Upper lobe of left lung (tissue), 6 donors: ENCODE results near the gene MINDY2. TPM values are rescaled to one million over a fixed set of nuclear protein-coding genes. Genes with fewer than 3 reads are reported as not detected.
"Not testable (repeated sequence)": the region's sequence is repeated elsewhere in the genome, so short reads cannot be mapped to it uniquely, and the experiment has no call there.

ENCODE experiments used
- ATAC-seq, 2 donors: fragments of 200-7000 bp; cut with Tn5 transposase; one replicate each; pipeline ENCODE4 v1.9.1; 2022; ENCODE audit warnings: mild to moderate bottlenecking in 2 of 2, moderate library complexity in 2 of 2; ENCODE audit not compliant: low FRiP score in 2 of 2
- DNase-seq, 2 donors: peaks; one replicate each; pipeline ENCODE4 v3.0.0-alpha.2; 2019 to 2020
- H3K27ac ChIP-seq, 4 donors: fragments of 200-600 bp; sonication (generic); one replicate each; pipeline ENCODE4 v1.5.1; 2016 to 2019
- H3K27me3 ChIP-seq, 4 donors: fragments of 200-600 bp; sonication (generic); one replicate each; pipeline ENCODE4 v1.5.1; 2017 to 2019
- H3K36me3 ChIP-seq, 4 donors: fragments of 200-600 bp; sonication (generic); one replicate each; pipeline ENCODE4 v1.5.1; 2016 to 2019
- H3K4me1 ChIP-seq, 4 donors: fragments of 200-600 bp; sonication (generic); one replicate each; pipeline ENCODE4 v1.5.1; 2018 to 2019
- H3K4me3 ChIP-seq, 4 donors: fragments of 200-600 bp; sonication (generic); one replicate each; pipeline ENCODE4 v1.5.1; 2017 to 2019; ENCODE audit warnings: mild to moderate bottlenecking in 2 of 4, moderate library complexity in 1 of 4
- H3K9me3 ChIP-seq, 4 donors: fragments of 200-600 bp; sonication (generic); one replicate each; pipeline ENCODE4 v1.5.1; 2018 to 2019
- CTCF ChIP-seq, 6 experiments: fragments of 450-650 bp in 4 of 6; fragments of 200-600 bp in 2 of 6; sonication (generic) in 2 of 6; IDR thresholded peaks; one replicate each; pipeline ENCODE4 v1.5.1; 2016 to 2019; ENCODE audit warnings: antibody characterized with exemption in 6 of 6
- EP300 ChIP-seq, 4 donors: sonication (generic); formaldehyde crosslinking; IDR thresholded peaks; one replicate each; pipeline ENCODE4 v1.5.1; 2017; ENCODE audit warnings: antibody characterized with exemption in 4 of 4, control low read depth in 2 of 4
- POLR2A ChIP-seq, 4 donors: fragments of 450-650 bp; IDR thresholded peaks; one replicate each; pipeline ENCODE4 v1.5.1; 2016 to 2017; ENCODE audit warnings: antibody characterized with exemption in 4 of 4, mild to moderate bottlenecking in 2 of 4
- POLR2AphosphoS5 ChIP-seq, 2 donors: sonication (generic); formaldehyde crosslinking; IDR thresholded peaks; one replicate each; pipeline ENCODE4 v1.5.1; 2017; ENCODE audit warnings: antibody characterized with exemption in 2 of 2
- WGBS, 2 donors: methylation state at CpG; one replicate each; pipeline ENCODE4 v1.1.5; 2017 to 2018; 5-methylcytosine and 5-hydroxymethylcytosine counted together
- total RNA-seq, 6 donors: library from RNA; depleted of rRNA in 4 of 6; stranded (reverse); fragments of >200 nt in 4 of 6; gene quantifications; one replicate each; pipeline versions ENCODE4 v1.1.0 to v1.2.1, GENCODE V29; 2016 to 2021
- donor health status: DM: no; HTN: no; CAD: no; lungs with moderate emphysema.
- donor health status: DM: no; HTN: yes; CAD: no; lungs with severe emphysema.

The MINDY2 gene
- total RNA-seq, 6 donors from 2014 or later = 20.5 to 38.5 (median 29.9) TPM

GRCh38 chr15:58856086-58856485 is 85.0 kb downstream of the MINDY2 start:
- Histone ChIP-seq H3K9me3 (no peaks in the 10 kb centered on the region), H3K36me3 (peaks cover 0 to 16% (median 3%) of the 10 kb centered on the region in 4 donors), H3K27ac (no peak overlapping the region), H3K4me1 (no peaks in the 10 kb centered on the region), H3K27me3 (no peaks in the 10 kb centered on the region), H3K4me3 (no peak overlapping the region)
- ATAC-seq = no peak
- DNase-seq = no peak
- TF ChIP-seq EP300 (IDR thresholded peaks at IDR 0.05) = no peak
- TF ChIP-seq CTCF (IDR thresholded peaks at IDR 0.05) = no peak
- no peak for TF ChIP-seq POLR2AphosphoS5 (IDR thresholded peaks at IDR 0.05)
- no peak for TF ChIP-seq POLR2A (IDR thresholded peaks at IDR 0.05)

GRCh38 chr15:58856621-58857020 is 85.5 kb downstream of the MINDY2 start:
- not testable (repeated sequence) for H3K4me3 ChIP-seq, ATAC-seq, DNase-seq, H3K9me3 ChIP-seq, H3K27ac ChIP-seq, H3K4me1 ChIP-seq, H3K27me3 ChIP-seq
- peaks cover 0 to 16% (median 3%) of the 10 kb centered on the region in 4 donors for H3K36me3 ChIP-seq
- 75 to 76% methylated on average over 1 of the region's 1 CpG for WGBS, 2 donors

- WGBS, 2 donors = 90 to 94% methylated on average over 2 of the region's 2 CpGs
- Histone ChIP-seq H3K4me3 (no peak overlapping the region), H3K4me1 (peaks cover 0 to 8% (median 2%) of the 10 kb centered on the region in 4 donors), H3K9me3 (no peaks in the 10 kb centered on the region), H3K27ac (no peak overlapping the region), H3K36me3 (no peaks in the 10 kb centered on the region), H3K27me3 (no peaks in the 10 kb centered on the region)
- no peak for ATAC-seq
- DNase-seq = no peak
- no peak for TF ChIP-seq POLR2AphosphoS5 (IDR thresholded peaks at IDR 0.05)
These were observed 91.2 kb downstream of the MINDY2 start for GRCh38 chr15:58862326-58862725.

DNA sequence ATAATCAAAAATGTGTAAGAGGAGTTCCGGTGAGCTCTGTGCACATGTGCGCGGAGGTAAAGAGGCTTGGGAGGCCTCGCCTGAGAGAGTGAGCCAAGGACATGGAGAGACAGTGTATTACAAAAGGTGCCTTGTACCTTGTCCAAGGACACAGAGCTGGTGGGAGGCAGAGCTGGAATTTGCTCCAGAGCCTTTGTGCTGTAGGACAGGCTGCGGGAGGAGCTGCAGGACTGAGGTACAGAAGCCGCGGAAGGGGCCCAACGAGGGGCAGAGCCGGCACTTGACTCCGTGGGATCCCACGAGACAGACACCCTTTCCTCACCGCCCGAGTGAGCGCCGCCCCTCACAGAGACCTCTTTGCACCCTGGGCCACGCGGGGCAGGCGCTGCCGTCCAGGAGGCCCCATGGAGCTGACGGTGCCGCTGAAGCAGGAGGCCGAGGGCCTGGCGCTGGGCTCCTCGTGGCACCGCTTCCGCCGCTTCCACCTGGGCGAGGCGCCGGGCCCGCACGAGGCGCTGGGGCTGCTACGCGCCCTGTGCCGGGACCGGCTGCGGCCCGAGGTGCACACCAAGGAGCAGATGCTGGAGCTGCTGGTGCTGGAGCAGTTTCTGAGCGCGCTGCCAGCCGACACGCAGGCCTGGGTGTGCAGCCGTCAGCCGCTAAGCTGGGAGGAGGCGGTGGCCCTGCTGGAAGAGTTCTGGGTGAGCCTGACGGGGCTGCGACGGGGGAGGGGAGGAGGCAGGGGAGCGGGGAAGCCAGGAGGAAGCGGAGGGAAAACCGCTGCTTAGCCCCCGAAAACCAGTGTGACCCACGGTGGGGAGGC is 93.7 kb downstream of the MINDY2 start:
- DNase-seq = peak; percentile 22 to 87
- Histone ChIP-seq H3K4me1 (peaks cover 0 to 8% (median 2%) of the 10 kb centered on the region in 4 donors), H3K9me3 (no peaks in the 10 kb centered on the region), H3K27ac (peak overlapping the region in 1 of 4 donors; percentile 18), H3K4me3 (peak overlapping the region in 3 of 4 donors; percentile 29 to 42 (median 38)), H3K36me3 (no peaks in the 10 kb centered on the region), H3K27me3 (no peaks in the 10 kb centered on the region)
- ATAC-seq = peak; percentile 63 to 87
- 27 to 31% methylated on average over 28 to 31 of the region's 54 CpGs for WGBS, 2 donors
- no peak for TF ChIP-seq POLR2A (IDR thresholded peaks at IDR 0.05)
- no peak for TF ChIP-seq EP300 (IDR thresholded peaks at IDR 0.05)

DNA sequence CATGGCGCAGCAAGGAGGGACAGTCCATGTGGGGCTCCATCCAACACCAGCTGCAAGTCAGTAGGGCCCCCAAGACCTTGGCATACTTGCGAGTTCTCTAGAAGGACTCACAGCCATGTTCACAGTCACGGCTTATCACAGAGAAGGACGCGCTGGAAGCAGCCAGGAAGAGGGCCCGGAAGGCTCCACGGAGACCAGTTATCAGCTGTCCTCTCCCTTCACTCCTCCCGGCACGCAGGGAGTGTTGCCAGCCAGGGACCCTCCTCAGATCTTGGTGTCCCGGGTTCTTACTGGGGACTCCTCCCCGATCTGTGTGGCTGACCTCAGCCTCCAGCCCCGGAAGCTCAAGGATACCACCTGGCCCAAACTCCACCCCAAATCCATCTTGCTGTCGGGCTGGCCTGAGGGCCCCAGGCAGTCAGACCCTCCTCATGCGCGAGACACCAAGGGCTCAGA is 94.4 kb downstream of the MINDY2 start:
- DNase-seq (no peak), ATAC-seq (peak; percentile 23 to 66)
- Histone ChIP-seq H3K36me3 (no peaks in the 10 kb centered on the region), H3K4me1 (peaks cover 0 to 8% (median 2%) of the 10 kb centered on the region in 4 donors), H3K27me3 (no peaks in the 10 kb centered on the region), H3K27ac (peak overlapping the region in 1 of 4 donors; percentile 18), H3K9me3 (no peaks in the 10 kb centered on the region), H3K4me3 (peak overlapping the region in 3 of 4 donors; percentile 29 to 42 (median 38))
- WGBS, 2 donors = 66 to 86% methylated on average over 5 to 15 of the region's 15 CpGs
- no peak for TF ChIP-seq CTCF (IDR thresholded peaks at IDR 0.05)

- no peak for DNase-seq
- 96 to 97% methylated on average over 4 of the region's 4 CpGs for WGBS, 2 donors
- no peaks in the 10 kb centered on the region for H3K27me3 ChIP-seq
These were observed 96.8 kb downstream of the MINDY2 start for GRCh38 chr15:58867926-58868325.

More at GRCh38 chr15:58867926-58868325, 96.8 kb downstream of the MINDY2 start:
- no peaks in the 10 kb centered on the region for H3K9me3 ChIP-seq
- no peak for ATAC-seq
- no peak for TF ChIP-seq POLR2A (IDR thresholded peaks at IDR 0.05)
- no peak for TF ChIP-seq POLR2AphosphoS5 (IDR thresholded peaks at IDR 0.05)
- TF ChIP-seq EP300 (IDR thresholded peaks at IDR 0.05) = no peak
- no peak for TF ChIP-seq CTCF (IDR thresholded peaks at IDR 0.05)
- H3K27ac ChIP-seq = no peak overlapping the region
- H3K4me3 ChIP-seq = no peak overlapping the region
- H3K4me1 ChIP-seq = peaks cover 0 to 8% (median 2%) of the 10 kb centered on the region in 4 donors
- no peaks in the 10 kb centered on the region for H3K36me3 ChIP-seq
